Coronary artery (tissue), 2 donors: ENCODE data around the gene GGCX.

Source experiments
- DNase-seq: peaks from one replicate; pipeline ENCODE4 v3.0.0-alpha.2; 2017; ENCODE audit warnings: low spot score
- H3K27ac ChIP-seq, 2 donors: fragments of 200-600 bp; sonication (generic); one replicate each; pipeline ENCODE4 v1.5.1; 2016 to 2019
- H3K4me3 ChIP-seq: fragments of 200-600 bp; sonication (generic); 2 replicates; pipeline ENCODE4 v1.5.1; 2016; ENCODE audit warnings: mild to moderate bottlenecking, moderate library complexity
- TF ChIP-seq, protein P1 (sequence below): fragments of 200-600 bp; sonication (generic); IDR thresholded peaks from one replicate; pipeline ENCODE4 v1.5.1; 2019; ENCODE audit warnings: antibody characterized with exemption

The GGCX gene

DNA sequence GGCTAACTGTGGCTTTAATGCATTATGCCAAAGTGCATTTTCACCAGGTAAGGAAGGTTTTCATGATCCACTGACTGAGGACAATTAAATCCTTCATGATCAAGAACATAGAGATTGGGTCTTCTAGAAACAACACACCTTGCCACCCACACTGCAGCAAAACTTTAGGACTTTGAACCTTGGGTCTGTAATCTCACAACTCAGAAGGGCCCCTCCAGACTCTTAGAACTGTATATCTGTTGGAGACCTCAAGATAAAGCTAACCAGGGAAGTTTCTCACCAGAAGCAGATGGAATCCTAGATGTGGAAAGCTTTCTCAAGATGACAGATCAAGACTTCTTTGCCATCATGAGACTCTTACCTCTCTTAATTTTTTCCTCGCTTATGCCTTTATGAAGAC is 64.9 kb downstream of the GGCX start:
- no peak for DNase-seq
- TF ChIP-seq, protein P1, sequence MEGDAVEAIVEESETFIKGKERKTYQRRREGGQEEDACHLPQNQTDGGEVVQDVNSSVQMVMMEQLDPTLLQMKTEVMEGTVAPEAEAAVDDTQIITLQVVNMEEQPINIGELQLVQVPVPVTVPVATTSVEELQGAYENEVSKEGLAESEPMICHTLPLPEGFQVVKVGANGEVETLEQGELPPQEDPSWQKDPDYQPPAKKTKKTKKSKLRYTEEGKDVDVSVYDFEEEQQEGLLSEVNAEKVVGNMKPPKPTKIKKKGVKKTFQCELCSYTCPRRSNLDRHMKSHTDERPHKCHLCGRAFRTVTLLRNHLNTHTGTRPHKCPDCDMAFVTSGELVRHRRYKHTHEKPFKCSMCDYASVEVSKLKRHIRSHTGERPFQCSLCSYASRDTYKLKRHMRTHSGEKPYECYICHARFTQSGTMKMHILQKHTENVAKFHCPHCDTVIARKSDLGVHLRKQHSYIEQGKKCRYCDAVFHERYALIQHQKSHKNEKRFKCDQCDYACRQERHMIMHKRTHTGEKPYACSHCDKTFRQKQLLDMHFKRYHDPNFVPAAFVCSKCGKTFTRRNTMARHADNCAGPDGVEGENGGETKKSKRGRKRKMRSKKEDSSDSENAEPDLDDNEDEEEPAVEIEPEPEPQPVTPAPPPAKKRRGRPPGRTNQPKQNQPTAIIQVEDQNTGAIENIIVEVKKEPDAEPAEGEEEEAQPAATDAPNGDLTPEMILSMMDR: no peak
- Histone ChIP-seq H3K27ac (no peak overlapping the region), H3K4me3 (no peak overlapping the region)
